Measurements from ENCODE around the gene DAW1.

DAW1 gene

DNA sequence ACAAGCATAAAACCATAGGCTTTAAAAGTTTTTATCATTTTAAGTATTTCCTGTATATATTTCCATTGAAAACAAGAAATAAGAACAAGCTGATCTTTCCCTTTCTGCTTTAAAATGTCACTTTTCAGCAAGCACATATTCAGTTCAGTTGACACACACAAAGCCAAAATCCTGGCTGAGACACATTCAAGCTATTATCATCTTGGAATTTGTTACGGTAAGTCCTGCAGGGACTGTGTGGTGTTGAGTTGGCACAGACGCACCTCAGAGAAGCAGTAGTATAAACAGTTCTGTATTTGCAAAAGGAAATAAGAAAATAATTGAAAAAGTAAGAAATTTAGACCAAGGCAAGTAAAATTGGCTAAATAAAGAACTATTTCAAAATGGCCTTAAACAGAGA is 10.4 kb upstream of the DAW1 start:
- in situ Hi-C loops (cut with HindIII; ENCODE audit: low sequenced_read_pairs) = no loop called here

DNA sequence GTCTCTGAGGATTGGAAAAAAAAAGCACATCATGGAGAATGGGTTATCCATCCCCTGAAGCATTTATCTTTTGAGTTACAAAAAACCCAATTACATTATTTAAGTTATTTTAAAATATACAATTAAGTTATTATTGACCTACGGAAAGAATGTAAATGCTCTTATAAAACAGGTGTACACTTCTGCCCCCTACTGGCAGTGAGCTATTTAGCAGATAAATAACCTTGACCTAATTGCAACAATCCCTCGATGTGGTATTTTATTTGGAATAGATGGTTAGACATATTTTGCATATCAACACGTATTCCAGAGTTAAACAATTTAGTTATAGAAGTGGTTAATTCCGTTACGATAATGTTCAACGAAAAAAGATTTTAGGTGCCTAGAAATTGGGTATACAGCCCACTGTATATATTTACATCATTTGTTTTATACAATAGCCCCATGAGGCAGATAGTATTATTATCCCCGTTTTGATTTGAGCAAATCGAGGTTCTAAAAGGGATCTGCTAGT is 9.1 kb upstream of the DAW1 start:
- in situ Hi-C loops (cut with HindIII; ENCODE audit: low sequenced_read_pairs) = no loop called here

DNA sequence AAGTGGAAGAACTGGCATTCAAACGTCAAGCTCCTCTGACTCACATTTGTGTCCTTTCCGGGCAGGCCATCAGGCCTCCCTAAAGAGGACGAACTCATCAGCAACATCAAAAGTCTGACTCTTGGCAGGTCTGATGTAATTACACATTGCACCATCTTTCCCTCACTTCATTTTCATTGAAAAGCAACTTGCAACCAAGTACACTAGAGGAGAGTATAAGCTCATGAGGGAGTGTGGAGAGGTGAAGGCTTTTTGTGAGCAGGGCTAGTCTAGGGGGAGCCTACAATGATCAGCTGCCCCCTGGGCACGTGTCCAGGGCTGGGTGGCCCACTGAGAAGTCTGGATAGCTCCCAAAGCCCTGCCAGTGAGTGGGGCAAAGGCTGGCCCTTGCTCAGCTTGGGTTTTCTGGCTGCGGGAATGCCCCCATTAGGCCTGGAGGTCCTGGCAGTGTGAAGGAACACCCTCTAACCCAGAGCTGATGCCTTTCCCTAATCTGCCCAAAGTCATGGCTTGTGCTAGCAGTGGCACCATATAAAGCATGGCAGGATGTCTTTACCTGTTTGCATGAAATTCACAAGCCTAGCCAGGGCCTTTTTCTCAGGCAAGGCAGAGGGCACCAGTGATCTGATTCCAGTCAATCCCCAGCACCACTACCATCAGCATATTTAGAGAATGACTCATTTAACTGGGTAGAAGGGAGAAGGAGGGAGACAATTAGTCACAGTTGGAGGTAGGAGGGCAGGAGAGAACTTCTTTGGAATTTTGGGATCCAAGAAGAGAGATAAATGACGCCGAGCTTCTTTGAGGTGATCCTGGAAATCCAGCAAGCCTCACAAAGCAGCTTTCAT is 8.5 kb upstream of the DAW1 start:
- in situ Hi-C loops (cut with HindIII; ENCODE audit: low sequenced_read_pairs) = no loop called here

DNA sequence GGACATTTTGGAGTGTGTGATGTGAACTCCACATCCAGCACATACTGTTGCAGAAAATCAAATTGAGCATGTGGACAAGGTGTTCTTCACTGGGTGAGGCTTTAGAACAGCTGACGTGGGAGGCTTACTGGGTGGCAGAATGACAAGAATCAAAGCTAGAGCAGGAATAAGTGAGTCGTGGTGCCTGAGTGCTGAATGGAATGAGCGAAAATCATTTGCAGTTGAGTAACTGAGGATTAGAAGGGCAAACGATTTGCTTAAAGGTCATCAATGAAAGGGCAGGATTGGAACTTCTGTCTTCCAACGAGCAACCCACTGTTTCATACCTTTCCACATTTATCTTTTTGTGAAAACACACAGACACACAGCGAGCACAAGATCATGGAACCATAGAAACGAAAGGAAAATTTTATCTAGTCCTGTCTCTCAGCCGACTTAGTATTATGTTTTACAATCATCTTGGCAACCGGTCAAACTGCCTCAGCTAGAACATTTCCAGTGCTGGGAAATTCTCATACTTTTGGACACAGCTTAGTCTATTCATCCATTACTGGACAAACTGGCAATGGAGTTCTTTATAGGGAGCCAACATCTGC is 7.2 kb upstream of the DAW1 start:
- in situ Hi-C loops (cut with HindIII; ENCODE audit: low sequenced_read_pairs) = no loop called here

DNA sequence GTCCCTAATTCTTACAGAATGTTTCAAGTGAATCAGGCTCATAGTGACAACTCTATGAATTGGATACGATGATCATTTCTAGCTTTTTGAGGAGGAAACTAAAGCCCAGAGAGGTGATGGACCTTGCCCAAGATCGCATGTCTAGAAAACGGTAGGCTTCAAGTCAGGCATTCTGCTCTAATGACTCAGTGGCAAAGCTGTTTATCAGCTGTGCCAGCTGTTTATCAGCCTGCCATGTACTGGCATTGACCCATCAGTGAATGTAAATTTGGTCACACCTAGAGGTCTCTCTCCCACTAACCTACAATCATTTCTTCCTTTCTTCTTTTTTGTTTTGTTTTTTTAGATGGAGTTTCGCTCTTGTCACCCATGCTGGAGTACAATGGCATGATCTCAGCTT is 6.1 kb upstream of the DAW1 start:
- in situ Hi-C loops (cut with HindIII; ENCODE audit: low sequenced_read_pairs) = no loop called here

DNA sequence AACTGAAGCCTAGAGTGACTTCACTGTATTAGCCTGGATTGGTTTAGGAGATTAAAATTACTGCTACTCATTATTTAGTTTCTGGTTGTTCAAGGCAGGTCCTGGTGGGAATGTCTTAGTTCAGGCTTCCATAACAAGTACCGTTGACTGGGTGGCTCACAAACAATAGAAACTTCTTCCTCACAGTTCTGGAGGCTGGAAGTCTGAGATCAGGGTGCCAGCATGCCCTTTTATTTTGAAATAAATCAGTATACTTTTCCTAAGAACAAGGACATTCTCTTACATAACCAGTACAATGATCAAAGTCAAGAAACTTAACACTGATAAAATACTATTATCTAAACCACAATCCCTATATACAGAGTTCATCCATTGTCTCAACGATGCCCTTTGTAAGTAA is 4.0 kb upstream of the DAW1 start:
- in situ Hi-C loops (cut with HindIII; ENCODE audit: low sequenced_read_pairs) = no loop called here

DNA sequence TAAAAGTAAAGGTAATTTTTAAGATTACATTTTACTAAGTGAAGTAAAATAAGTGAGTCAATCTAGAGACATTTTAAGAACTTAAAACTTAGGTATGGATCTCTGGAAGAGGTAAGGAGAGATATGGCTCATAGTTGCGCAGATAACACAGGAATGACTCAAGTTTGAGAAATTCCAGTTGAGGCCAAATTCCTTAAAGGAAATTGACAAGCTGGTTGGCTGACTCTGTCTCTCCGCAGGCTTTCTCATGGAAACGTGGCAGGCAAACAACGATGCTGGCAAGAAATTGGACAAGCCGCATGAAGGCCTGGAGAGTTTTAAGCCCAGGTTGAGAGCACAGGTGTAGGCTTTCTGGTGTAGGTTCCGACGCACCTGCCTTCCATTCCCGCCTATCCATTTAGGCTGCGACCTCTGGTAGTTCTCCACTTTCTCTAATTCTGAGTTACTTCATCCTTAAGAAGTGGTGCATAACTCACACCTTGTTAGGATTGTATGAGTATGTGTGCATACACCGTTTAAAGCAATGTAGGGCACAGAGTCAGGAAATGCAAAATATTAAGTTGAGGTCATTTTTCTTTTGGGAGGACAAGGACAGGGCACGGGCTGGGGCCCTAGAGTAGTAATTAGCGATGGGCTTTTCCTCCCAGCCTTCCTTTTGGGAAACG is 589 bp upstream of the DAW1 start:
- in situ Hi-C loops (cut with HindIII; ENCODE audit: low sequenced_read_pairs) = no loop called here

DNA sequence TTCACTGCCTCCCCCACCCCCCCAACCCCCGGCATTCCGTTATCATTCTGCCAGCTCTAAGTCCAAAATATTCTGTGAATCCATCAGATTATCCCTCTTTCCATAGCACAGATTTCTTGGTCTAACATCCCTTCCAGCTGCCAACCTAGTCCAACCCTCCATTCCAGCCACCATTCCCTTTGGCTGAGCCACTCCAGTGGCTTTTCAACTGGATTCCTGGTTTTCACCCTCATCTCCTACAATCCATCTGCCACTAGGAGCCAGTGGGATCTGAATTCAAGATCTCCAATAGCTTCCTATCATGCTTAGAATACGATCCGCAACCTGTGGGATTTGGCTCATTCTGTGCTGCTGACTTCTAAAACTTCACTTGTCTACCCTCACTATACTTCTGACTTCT is 1.2 kb downstream of the DAW1 start:
- in situ Hi-C loops (cut with HindIII; ENCODE audit: low sequenced_read_pairs) = no loop called here

DNA sequence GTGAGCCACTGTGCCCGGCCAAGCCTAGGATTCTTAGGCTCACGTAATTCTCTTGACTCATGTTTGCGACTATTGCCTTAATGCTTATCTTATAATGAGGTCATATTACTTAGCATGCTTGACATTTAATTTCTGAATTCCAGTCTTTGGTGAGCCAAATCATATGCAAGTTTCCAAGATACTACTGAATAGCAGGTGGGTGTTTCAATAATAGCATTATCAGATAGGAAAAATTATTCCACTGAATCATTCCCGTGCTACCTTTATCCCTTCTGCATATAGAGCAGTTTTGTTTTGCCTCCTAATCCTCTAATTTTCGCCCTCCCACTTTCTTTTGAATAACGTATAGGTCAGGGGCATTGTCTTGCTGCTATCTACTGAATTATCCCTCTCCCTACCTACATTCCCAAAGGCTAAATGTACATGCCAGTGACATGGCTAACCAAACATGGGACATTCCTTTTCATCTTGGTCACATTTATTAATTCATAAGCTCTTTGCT is 4.9 kb downstream of the DAW1 start:
- in situ Hi-C loops (cut with HindIII; ENCODE audit: low sequenced_read_pairs) = loop anchor here (25.0 kb wide), 1 partner anchor 239 kb away; no protein-coding TSS in a partner anchor

DNA sequence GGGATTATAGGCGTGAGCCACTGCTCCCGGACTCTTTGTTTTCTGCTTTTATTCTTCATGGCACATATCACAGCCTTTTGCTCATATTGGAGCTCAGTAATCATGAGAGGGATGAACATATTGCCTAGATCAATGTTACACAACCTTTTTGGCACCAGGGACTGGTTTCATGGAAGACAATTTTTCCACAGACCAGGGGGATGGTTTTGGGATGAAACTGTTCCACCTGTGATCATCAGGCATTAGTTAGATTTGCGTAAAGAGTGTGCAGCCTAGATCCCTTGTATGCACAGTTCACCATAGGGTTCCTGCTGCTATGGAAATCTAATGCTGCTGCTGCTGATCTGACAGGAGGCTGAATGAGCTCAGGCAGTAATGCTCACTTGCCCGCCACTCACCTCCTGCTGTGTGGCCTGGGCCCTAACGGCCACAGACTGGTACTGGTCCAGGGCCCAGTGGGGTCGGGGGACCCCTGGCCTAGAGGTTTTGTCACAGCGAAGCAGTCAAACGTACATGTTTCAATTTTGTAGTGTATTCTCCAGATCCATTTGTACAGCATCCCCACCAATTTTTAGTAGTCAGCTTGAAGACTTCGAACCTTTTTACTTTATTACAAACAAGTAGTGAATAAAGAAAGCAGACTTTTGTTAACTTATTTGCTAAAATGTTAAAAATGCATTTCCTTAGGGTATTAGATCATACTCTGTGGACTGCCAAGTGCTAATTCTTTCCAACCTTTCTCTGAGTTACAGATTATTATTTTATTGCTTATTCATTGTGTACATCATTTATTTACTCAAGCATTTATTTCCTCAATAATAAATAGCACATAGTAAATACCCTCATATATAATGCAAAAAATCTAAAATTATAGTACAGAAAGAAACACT is 6.2 kb downstream of the DAW1 start:
- in situ Hi-C loops (cut with HindIII; ENCODE audit: low sequenced_read_pairs) = loop anchor here (25.0 kb wide), 1 partner anchor 240 kb away; no protein-coding TSS in a partner anchor

DNA sequence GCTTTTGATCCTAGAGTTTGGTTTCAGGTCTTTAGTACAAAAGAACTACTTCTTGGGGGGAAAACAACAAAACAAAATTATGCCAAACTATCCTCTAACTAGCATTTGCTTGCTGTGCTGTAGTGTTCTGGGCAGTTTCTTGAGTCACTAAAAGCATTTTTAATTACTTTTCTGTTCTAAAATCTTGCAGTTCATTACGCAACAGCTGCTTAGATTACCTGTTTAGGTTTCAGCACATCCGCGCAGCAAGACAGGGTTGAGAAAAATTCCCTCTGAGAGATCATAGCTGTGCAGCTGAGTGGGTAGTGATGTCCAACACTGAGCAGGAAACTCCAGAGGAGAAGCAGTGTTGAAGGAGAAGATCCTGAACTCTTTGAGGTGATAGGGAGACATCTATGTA is 9.0 kb downstream of the DAW1 start:
- in situ Hi-C loops (cut with HindIII; ENCODE audit: low sequenced_read_pairs) = loop anchor here (25.0 kb wide), 1 partner anchor 243 kb away; no protein-coding TSS in a partner anchor

DNA sequence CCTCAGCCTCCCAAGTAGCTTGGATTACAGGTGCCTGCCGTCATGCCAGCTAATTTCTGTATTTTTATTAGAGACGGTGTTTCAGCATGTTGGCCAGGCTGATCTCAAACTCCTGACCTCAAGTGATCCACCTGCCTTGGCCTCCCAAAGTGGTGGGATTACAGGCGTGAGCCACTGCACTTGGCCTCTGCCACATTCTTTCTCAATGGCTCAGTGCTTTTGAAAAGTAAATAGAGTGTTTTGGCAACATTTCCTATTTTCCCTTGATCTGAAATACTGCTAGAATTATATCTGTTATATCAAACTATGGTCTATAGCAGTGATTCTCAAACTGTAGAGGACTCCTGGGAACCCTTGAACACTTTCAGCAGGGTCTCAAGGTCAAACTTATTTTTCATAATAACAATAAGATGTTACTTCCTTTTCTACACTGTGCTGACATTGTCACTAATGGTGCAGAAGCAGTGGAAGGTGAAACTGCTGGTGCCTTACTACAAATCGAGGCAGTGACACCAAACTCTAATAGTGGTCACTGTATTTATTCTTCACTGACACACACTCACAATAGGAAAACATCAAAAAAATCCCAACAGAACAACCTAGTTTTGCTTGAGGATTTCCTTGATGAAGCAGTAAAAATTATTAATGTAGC is 10.6 kb downstream of the DAW1 start:
- in situ Hi-C loops (cut with HindIII; ENCODE audit: low sequenced_read_pairs) = loop anchor here (25.0 kb wide), 1 partner anchor 245 kb away; no protein-coding TSS in a partner anchor

DNA sequence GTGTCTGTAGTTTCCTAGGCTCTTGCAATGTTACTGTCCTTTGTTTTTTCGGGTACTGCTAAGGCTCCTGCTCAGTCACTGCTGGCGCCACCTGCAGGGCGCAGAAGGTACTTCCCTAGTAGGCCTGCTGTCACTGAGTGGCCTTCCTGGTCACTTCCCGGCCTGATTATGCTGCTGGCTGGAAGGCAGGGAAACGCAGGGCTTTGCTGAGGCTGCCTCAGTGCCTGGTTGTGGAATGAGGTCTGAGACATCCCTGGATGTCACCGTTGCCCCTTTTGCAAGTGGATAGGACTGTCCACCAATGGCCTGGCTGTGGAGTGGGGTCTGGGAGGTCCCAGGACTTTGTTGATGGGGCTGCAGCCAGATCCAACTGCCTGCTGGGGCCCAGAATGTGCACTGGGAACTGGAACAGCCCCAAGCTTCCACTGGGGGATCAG is 13.1 kb downstream of the DAW1 start:
- in situ Hi-C loops (cut with HindIII; ENCODE audit: low sequenced_read_pairs) = loop anchor here (25.0 kb wide), 1 partner anchor 247 kb away; no protein-coding TSS in a partner anchor

DNA sequence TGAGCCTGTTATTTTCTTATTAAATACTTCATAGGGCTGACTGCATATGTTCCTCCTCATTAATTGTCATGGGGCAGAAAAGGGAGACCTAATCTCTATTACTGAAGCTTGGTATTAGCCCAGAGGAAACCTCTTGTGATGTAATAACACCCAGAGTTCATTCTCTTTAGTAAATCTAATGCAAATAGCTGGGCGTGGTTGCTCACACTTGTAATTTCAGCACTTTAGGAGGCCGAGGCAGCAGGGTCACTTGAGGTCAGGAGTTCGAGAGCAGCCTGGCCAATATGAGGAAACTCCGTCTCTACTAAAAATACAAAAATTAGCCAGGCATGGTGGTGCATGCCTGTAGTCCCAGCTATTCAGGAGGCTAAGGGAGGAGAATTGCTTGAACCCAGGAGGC is 14.7 kb downstream of the DAW1 start:
- in situ Hi-C loops (cut with HindIII; ENCODE audit: low sequenced_read_pairs) = loop anchor here (25.0 kb wide), 1 partner anchor 249 kb away; no protein-coding TSS in a partner anchor

DNA sequence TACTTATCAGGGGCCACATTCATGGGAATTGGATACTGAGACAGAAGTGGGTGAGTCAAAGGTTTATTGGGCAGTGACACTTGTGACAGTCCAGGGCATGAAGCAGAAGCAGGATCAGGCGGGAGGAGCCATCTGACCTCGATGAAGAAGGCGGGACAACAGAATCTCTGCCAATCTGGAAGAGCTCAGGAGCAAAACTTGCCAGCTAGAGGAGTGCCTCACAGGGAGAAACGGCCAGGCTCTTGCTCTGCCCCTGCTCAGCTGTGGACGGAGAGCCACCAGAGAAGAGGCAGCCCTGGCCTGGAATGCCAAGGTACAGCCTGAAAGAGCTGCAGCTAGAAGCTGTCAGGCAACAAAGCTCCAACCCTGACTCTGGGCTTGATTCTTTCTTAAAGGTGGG is 16.9 kb downstream of the DAW1 start:
- in situ Hi-C loops (cut with HindIII; ENCODE audit: low sequenced_read_pairs) = loop anchor here (25.0 kb wide), 1 partner anchor 251 kb away; no protein-coding TSS in a partner anchor

DNA sequence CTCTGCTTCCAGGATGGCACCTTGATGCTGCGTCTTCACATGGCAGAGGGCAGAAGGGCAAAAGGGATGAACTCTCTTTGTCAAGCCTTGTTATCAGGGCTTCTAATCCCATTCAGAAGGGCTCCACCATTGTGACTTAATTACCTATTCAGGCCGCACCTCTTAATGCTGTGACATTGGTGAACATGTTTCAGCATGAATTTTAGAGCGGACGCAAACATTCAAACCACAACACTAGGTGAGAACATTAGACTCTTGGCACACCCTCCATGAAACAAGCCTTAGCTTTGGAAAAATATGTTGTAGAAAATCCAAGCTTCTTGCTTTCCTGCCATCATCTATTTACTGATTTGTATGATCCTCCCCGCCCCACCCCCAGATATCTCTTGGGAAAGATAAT is 17.9 kb downstream of the DAW1 start:
- in situ Hi-C loops (cut with HindIII; ENCODE audit: low sequenced_read_pairs) = loop anchor here (25.0 kb wide), 1 partner anchor 252 kb away; no protein-coding TSS in a partner anchor

DNA sequence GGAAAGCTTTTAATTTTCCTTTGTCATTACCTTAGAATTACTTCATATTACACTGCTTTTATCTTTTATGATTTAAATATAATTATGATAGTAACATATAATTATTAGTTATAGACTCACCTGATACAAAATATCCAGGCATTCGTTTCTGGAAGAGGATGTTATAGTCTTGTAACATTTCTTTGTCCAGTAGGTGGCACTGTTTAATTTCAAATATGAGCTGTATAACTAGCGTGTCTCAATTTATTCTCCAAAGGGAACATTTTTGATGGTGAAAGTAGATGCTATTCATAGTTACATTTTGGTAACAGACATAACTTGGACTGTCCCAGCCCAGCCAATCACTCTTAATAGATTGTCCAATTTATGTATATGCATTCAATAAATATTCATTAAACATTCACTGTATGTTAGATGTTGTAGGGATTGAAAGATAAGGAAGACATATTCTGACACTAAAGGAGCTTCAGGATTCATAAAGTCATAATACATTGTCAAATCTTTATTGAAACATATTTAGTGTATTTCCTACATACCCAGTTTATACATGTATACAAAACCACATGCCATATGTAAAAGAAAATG is 19.2 kb downstream of the DAW1 start:
- in situ Hi-C loops (cut with HindIII; ENCODE audit: low sequenced_read_pairs) = loop anchor here (25.0 kb wide), 1 partner anchor 253 kb away; no protein-coding TSS in a partner anchor

DNA sequence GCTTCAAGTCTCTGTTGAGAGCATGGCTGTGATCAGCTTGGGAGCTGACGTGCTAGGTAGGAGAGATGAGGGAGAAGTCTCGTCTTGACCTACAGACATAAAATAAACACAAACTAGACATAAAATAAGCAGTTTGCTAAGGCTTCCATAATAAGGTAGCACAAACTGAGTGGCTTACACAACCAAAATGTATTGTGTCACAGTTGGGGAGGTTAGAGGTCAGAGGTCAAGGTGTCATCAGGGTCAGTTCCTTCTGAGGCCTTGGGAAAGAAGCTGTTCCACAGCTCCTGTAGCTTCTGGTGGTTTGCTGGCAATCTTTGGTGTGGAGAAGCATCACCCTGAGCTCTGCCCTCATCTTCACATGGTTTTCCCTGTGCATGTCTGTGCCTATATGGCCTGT is 20.2 kb downstream of the DAW1 start:
- in situ Hi-C loops (cut with HindIII; ENCODE audit: low sequenced_read_pairs) = loop anchor here (25.0 kb wide), 1 partner anchor 254 kb away; no protein-coding TSS in a partner anchor

DNA sequence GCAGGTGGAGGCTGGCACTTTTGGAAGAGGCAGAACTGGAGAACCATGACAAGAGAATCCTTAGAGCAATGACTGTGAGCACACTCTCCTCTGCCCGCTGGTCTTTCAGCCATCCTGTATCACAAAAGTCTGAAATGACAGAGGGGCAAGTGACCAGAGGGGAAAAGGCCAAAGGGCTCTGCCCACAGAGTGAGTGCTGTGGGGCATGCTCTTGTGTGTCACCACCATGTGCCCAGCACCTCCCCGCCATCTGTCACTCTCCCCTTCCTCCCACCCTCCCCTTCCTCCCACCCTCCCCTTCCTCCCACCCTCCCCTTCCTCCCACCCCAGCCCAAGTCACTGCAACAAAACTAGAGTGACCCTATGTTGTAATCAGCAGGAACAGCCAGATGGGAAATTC is 31.9 kb downstream of the DAW1 start:
- in situ Hi-C loops (cut with HindIII; ENCODE audit: low sequenced_read_pairs) = no loop called here

All from DLD1 (cell line).